Peyer's patch (tissue), 4 donors: ENCODE measurements around the gene C10orf71. TPM values are rescaled to one million over a fixed set of nuclear protein-coding genes. Genes with fewer than 3 reads are reported as not detected.

Experiments
- DNase-seq, 3 donors: peaks; one replicate each; pipeline ENCODE4 v3.0.0-alpha.2; 2017 to 2019
- H3K27ac ChIP-seq, 4 donors: fragments of 200-600 bp; sonication (generic); one replicate each; pipeline ENCODE4 v1.5.1; 2016 to 2019
- H3K27me3 ChIP-seq, 2 donors: fragments of 200-600 bp; sonication (generic); one replicate each; pipeline ENCODE4 v1.5.1; 2019
- H3K36me3 ChIP-seq, 3 donors: fragments of 200-600 bp; sonication (generic); one replicate each; pipeline ENCODE4 v1.5.1; 2016 to 2019
- H3K4me1 ChIP-seq, 4 donors: fragments of 200-600 bp; sonication (generic); one replicate each; pipeline ENCODE4 v1.5.1; 2016 to 2019
- H3K4me3 ChIP-seq, 4 donors: fragments of 200-600 bp; sonication (generic); 1 replicate in 3 of 4; 2 replicates in 1 of 4; pipeline ENCODE4 v1.5.1; 2016 to 2019; ENCODE audit warnings: mild to moderate bottlenecking in 1 of 4
- H3K9me3 ChIP-seq, 4 donors: fragments of 200-600 bp; sonication (generic); one replicate each; pipeline ENCODE4 v1.5.1; 2016 to 2019; ENCODE audit warnings: mild to moderate bottlenecking in 1 of 4
- POLR2A ChIP-seq, 2 donors: fragments of 450-650 bp; IDR thresholded peaks; one replicate each; pipeline ENCODE4 v1.5.1; 2017; ENCODE audit warnings: antibody characterized with exemption in 2 of 2, mild to moderate bottlenecking in 2 of 2, moderate library complexity in 2 of 2
- total RNA-seq, 4 donors: library from RNA; depleted of rRNA; stranded (reverse); fragments of >200 nt; gene quantifications; one replicate each; pipeline ENCODE4 v1.1.0, GENCODE V29; 2016
- TF ChIP-seq, protein P1 (sequence below), 6 experiments: fragments of 450-650 bp in 4 of 6; fragments of 200-600 bp in 2 of 6; sonication (generic) in 1 of 6; IDR thresholded peaks; one replicate each; pipeline ENCODE4 v1.5.1; 2017 to 2019; ENCODE audit warnings: antibody characterized with exemption in 6 of 6, mild to moderate bottlenecking in 3 of 6, moderate library complexity in 1 of 6

The C10orf71 gene
- total RNA-seq, 4 donors from 2014 or later, result not detected

DNA sequence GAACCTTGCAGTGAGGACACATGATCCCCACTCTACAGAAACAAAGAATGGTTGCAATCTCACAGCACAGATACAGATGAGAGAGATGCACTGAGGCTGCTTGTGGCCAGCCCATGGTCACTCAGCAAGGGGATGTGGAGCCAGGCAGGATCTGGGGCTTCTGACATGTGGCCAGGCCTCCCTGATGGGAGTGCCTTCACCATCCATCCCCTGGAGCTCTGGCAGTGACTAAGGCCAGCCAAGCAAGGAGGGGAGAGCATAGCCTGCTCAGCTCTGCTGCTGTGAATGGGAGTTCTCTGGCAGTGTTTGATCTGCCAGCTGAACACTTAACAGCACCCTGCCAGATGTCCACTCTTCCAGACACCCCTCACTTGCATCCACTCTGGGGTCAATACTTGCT is 19.8 kb downstream of the C10orf71 start:
- Histone ChIP-seq H3K4me1 (no peaks in the 10 kb centered on the region), H3K9me3 (no peaks in the 10 kb centered on the region), H3K27ac (no peak overlapping the region), H3K27me3 (no peaks in the 10 kb centered on the region), H3K4me3 (no peak overlapping the region), H3K36me3 (no peaks in the 10 kb centered on the region)
- TF ChIP-seq POLR2A (IDR thresholded peaks at IDR 0.05), result no peak
- TF ChIP-seq, protein P1, sequence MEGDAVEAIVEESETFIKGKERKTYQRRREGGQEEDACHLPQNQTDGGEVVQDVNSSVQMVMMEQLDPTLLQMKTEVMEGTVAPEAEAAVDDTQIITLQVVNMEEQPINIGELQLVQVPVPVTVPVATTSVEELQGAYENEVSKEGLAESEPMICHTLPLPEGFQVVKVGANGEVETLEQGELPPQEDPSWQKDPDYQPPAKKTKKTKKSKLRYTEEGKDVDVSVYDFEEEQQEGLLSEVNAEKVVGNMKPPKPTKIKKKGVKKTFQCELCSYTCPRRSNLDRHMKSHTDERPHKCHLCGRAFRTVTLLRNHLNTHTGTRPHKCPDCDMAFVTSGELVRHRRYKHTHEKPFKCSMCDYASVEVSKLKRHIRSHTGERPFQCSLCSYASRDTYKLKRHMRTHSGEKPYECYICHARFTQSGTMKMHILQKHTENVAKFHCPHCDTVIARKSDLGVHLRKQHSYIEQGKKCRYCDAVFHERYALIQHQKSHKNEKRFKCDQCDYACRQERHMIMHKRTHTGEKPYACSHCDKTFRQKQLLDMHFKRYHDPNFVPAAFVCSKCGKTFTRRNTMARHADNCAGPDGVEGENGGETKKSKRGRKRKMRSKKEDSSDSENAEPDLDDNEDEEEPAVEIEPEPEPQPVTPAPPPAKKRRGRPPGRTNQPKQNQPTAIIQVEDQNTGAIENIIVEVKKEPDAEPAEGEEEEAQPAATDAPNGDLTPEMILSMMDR (IDR thresholded peaks at IDR 0.05), result no peak
- no peak for DNase-seq

DNA sequence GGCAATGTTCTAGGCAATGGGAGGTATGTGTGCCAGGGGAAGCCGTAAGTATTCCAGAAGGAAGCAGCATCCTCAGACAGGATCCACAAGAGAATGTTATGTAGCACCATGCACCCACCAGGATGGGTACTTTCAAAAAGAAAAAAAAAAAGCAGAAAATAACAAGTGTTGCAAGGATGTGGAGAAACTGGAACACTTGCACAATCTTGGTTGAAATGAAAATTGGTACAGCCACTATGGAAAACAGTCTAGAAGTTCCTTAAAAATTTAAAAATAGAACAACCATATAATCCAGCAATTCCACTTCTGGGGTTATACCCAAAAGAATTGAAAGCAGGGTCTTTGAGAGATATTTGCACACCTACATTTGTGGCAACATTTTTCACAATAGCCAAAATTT is 20.2 kb downstream of the C10orf71 start:
- Histone ChIP-seq H3K27me3 (no peaks in the 10 kb centered on the region), H3K27ac (no peak overlapping the region), H3K36me3 (no peaks in the 10 kb centered on the region), H3K4me1 (no peaks in the 10 kb centered on the region), H3K4me3 (no peak overlapping the region), H3K9me3 (no peaks in the 10 kb centered on the region)
- no peak for DNase-seq
- no peak for TF ChIP-seq POLR2A (IDR thresholded peaks at IDR 0.05)
- TF ChIP-seq, protein P1 (IDR thresholded peaks at IDR 0.05), result no peak

DNA sequence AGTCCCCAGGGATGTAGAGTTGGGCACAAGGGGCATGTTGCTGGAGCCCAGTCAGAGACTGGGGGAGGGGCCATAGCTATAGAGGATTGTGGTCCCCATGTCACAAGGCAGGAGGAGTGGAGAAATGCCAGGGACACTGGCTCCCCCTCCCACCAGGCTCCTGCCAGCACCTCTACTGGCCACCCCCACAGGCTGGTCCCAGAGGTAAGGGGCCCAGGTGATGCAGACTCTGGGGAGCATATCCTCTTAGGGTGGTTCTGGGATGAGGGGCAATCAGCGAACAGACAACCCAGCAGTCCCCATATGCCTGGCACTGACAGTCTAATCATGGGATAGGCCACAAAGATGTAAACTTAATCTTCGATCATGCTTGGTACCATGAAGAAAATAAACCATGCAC is 21.2 kb downstream of the C10orf71 start:
- no peak for DNase-seq
- no peaks in the 10 kb centered on the region for H3K36me3 ChIP-seq
- no peaks in the 10 kb centered on the region for H3K9me3 ChIP-seq
- no peak for TF ChIP-seq POLR2A (IDR thresholded peaks at IDR 0.05)
- TF ChIP-seq, protein P1 (IDR thresholded peaks at IDR 0.05), result no peak
- no peak overlapping the region for H3K4me3 ChIP-seq
- no peak overlapping the region for H3K27ac ChIP-seq
- no peaks in the 10 kb centered on the region for H3K4me1 ChIP-seq
- H3K27me3 ChIP-seq, result no peaks in the 10 kb centered on the region

DNA sequence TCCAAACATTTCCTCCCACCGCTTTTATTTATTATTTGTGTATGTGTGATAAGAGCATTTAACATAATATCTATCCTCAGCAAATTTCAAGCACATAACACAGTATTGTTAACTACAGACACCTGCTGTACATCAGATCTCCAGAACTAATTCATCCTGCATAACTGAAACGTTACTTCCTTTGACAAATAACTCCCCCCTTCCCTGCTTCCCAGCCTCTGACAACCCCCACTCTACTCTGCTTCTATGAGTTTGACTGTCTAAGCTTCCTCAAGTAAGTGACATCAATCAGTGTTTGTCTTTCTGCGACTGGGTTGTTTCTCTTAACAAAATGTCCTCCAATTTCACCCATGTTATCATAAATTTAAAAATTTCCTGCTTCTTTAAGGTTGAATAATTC is 22.1 kb downstream of the C10orf71 start:
- no peak for DNase-seq
- Histone ChIP-seq H3K36me3 (no peaks in the 10 kb centered on the region), H3K4me3 (no peak overlapping the region), H3K27ac (no peak overlapping the region), H3K9me3 (no peaks in the 10 kb centered on the region), H3K4me1 (no peaks in the 10 kb centered on the region), H3K27me3 (no peaks in the 10 kb centered on the region)
- TF ChIP-seq, protein P1 (IDR thresholded peaks at IDR 0.05), result no peak

DNA sequence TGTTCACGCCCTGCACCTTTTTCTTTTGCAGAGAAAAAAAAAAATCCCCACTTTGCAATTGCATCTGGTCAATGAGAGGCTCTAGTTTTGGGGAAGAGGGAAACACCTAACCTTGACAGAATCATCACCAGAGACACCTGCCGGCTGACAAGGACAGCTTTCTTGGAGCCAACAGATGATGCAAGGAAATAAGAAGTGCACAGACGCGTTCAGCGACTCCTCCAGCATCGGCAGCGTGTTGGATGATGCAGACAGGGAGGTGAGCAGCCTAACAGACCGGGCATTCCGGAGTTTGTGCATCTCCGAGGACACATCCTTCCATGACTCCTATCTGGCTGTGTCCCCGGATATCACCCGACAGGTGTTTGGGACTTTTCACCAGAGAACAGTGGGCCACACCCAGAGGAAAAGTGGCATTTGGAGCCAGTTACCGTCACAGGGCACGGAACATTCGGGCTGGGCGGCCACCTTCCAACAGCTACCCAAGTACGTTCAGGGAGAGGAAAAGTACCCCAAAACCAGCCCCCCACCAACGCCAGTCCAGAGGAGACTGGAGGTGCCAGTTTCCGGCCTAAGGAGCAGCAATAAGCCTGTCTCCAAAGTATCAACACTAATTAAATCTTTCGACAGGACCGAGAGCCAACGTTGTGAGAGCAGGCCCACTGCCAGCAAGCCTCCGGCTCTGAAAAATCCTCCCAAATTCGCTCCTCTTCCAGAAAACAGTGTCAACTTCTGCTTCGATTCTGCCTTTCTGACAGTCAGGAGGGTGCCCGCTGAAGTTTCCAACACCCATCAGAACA is 23.6 kb downstream of the C10orf71 start:
- Histone ChIP-seq H3K4me1 (no peaks in the 10 kb centered on the region), H3K27ac (no peak overlapping the region), H3K36me3 (no peaks in the 10 kb centered on the region), H3K9me3 (no peaks in the 10 kb centered on the region), H3K4me3 (no peak overlapping the region), H3K27me3 (no peaks in the 10 kb centered on the region)
- TF ChIP-seq, protein P1 (IDR thresholded peaks at IDR 0.05), result no peak
- no peak for TF ChIP-seq POLR2A (IDR thresholded peaks at IDR 0.05)
- no peak for DNase-seq
